ENCODE measurements around the gene ADSS2.

ADSS2 gene

GRCh38 chr1:244447552-244447951 is 4.2 kb downstream of the ADSS2 start:
- no peak overlapping the region for H3K27ac ChIP-seq
- no peak for DNase-seq (ENCODE audit: low read depth, low spot score)

DNA sequence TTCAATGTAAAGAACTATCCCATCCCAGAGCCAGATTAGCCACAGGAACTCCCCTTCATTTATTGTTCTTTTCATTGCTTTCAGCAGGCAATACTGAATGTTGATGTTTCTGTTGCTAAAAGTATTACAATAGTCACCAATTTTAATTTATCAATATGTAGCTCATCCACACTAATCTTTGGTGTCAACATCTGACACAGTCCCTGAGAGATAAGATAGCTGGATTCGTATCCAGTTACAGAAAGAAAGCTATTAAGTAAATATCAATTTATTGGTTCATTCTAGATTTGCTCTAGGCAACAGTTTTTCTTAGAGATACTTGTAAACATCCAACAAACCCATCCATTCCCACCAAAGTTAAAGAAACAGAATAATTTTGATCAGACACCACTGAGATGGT is 4.7 kb downstream of the ADSS2 start:
- no peak for DNase-seq (ENCODE audit: low read depth, low spot score)
- H3K27ac ChIP-seq = no peak overlapping the region

DNA sequence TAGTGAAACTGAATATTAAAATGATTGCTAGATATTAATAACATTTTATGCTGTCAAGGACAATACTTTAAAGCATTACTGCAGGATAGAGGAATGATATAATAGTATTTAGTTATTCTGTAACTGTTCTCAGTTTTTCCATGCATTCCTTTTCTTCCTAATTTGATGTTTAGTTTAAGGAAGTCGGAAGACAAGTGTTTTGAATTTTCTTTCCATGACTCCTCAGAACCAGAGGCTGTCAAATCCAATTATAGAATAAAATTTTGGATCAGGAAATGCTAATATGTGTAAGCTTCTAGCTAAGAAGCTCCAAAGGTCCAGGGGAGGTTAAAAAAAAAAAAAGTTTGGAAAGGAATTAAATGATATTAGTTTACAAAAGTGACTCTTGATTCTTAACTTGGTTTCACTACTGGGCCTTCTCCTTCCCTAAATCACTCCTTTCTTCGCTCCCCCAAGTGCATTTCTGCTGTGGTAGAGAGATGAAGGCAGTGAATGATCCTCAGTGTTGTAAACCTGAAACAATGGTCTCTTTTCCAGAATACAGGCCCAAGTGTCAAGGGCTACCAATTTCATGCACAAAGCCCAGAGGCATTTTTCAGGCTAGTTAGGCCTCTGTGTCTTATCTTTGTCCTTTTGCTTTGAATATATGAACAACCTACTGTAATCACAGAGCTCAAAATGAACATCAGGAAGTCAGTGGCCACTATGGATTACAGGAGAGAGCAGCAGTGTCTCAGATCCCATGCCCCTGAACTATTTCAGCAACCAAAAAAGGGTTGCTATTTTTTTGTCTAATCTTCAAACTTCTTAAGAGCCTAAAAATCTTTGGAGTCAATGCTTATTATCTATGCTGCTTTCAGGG is 6.2 kb downstream of the ADSS2 start:
- peak overlapping the region; percentile 0 for H3K27ac ChIP-seq
- DNase-seq (ENCODE audit: low read depth, low spot score) = no peak

GRCh38 chr1:244444854-244445253 is 6.9 kb downstream of the ADSS2 start:
- H3K27ac ChIP-seq = peak overlapping the region; percentile 0
- no peak for DNase-seq (ENCODE audit: low read depth, low spot score)

DNA sequence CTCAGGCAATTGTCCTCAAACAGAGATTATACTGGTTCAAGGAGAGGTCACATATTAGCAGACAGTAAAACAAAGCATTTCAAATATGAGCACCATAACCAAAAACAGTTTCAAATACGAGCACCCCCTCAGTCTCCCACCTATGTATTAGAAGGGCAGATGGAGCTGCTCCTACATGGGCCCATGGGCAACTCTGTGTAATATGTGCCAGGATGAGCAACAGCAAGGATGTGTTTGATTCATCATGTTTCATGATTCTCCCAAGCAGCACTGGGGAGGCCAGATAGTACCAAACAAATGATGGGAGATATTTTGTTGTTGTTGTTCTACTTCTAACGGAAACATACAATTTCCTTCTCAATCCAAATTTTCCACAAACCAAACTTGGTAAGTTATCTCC is 8.9 kb downstream of the ADSS2 start:
- DNase-seq (ENCODE audit: low read depth, low spot score) = no peak
- no peak overlapping the region for H3K27ac ChIP-seq

- no peak for DNase-seq (ENCODE audit: low read depth, low spot score)
- H3K27ac ChIP-seq = no peak overlapping the region
These were observed 12.2 kb downstream of the ADSS2 start for GRCh38 chr1:244439391-244440032.

GRCh38 chr1:244437086-244437468 is 14.6 kb downstream of the ADSS2 start:
- no peak for DNase-seq (ENCODE audit: low read depth, low spot score)
- H3K27ac ChIP-seq = peak overlapping the region; percentile 72

DNA sequence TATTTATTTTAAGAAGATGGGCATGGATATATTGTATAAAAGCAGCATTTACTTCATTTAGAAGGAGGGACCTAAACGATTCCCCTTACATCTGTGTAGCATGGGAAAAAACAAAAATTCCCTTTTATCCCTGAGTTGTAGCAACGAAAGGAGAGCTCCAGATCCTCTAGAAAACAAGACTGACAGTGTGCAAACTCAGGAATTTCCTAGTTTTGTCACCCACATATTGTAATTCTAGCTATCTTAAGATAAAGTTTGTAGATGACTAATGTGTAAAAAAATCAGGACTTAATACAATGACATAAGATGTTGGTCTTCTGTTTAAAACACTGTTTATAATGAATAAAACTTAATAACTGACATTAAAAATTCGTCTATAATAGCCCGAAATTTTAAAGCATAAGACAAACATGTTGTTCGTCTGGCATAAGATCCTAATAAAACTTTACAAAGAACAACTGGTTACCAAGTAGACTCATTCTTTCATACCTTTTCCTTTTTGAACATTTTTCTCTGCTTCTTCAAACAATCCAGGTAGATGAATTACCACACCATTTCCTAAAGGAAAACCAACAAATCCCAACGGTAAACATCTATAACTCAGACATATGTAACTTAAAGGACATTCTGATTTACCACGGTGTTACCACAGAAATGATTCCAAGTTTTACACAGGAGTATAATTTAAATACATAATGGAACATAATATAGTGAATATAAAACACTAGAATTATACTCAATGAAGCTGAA is 15.2 kb downstream of the ADSS2 start:
- DNase-seq (ENCODE audit: low read depth, low spot score) = no peak
- H3K27ac ChIP-seq = peak overlapping the region; percentile 72

- no peak for DNase-seq (ENCODE audit: low read depth, low spot score)
- peak overlapping the region; percentile 72 for H3K27ac ChIP-seq
These were observed 16.0 kb downstream of the ADSS2 start for GRCh38 chr1:244435562-244436205.

- H3K27ac ChIP-seq = no peak overlapping the region
- no peak for DNase-seq (ENCODE audit: low read depth, low spot score)
These were observed 20.5 kb downstream of the ADSS2 start for GRCh38 chr1:244431166-244431565.

DNA sequence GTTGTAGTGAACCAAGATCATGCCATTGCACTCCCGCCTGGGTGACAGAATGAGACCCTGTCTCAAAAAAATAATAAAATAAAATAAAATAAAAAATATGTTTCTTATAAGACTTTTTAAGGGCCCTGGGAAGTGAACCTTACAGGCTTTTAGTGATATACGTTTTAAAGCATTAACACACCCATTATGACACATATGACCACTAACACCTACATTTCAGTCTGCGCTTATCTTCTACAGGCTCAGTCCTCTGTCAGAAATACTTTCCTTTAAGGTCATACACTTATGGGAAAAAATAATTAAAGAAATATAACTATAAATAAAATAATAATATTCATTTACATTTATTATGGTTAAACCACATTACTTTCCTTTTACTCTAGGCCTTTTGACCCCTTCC is 21.9 kb downstream of the ADSS2 start:
- DNase-seq (ENCODE audit: low read depth, low spot score) = no peak
- no peak overlapping the region for H3K27ac ChIP-seq

GRCh38 chr1:244427647-244428046 is 24.1 kb downstream of the ADSS2 start:
- DNase-seq (ENCODE audit: low read depth, low spot score) = no peak
- no peak overlapping the region for H3K27ac ChIP-seq

GRCh38 chr1:244424649-244425334 is 26.9 kb downstream of the ADSS2 start:
- H3K27ac ChIP-seq = no peak overlapping the region
- DNase-seq (ENCODE audit: low read depth, low spot score) = no peak

DNA sequence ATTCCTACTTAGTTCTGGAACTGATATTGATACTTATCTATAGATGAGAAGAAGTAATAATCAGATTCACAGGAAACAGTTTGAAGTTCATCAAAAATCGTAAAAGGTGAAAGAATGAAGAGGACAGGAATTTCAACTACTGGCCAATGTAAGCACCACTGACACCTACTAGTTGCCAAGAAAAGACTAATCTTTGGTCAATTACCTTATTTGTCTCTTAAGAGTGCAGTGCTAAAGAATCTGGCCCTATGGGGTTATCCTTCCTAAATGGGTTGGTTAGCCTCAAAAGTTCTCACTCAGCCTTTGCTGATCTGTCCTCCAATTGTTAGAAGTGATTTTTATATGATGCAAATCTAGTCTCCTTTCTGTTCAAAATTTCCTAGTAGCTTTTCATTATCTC is 29.5 kb downstream of the ADSS2 start:
- no peak overlapping the region for H3K27ac ChIP-seq
- no peak for DNase-seq (ENCODE audit: low read depth, low spot score)

- DNase-seq (ENCODE audit: low read depth, low spot score) = no peak
- no peak overlapping the region for H3K27ac ChIP-seq
These were observed 32.7 kb downstream of the ADSS2 start for GRCh38 chr1:244419024-244419423.

- H3K27ac ChIP-seq = no peak overlapping the region
These were observed 37.2 kb downstream of the ADSS2 start for GRCh38 chr1:244414543-244414942.

GRCh38 chr1:244413736-244414135 is 38.0 kb downstream of the ADSS2 start:
- H3K27ac ChIP-seq = no peak overlapping the region
- DNase-seq (ENCODE audit: low read depth, low spot score) = no peak

More at GRCh38 chr1:244414543-244414942, 37.2 kb downstream of the ADSS2 start:
- peak; percentile 14 for DNase-seq (ENCODE audit: low read depth, low spot score)

GRCh38 chr1:244412176-244412575 is 39.5 kb downstream of the ADSS2 start:
- DNase-seq (ENCODE audit: low read depth, low spot score) = no peak
- H3K27ac ChIP-seq = no peak overlapping the region

DNA sequence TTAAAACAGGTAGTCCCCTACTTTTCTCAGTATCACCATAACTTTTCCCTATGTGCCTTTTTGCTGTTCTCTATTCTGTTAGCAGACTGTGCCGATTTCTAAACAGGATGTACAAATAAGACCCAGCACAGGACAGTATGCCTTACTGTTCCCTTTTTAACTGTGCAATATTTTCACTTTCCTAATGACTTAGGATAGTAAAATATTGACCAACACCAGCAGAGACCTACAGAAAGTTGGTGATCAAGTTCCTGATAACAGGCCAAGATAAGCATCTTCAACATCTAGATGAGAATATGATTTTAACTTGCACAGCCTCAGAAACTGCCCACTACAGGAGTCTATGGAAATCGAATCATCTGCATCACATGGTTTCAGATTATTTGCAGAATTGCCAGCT is 42.0 kb downstream of the ADSS2 start:
- DNase-seq (ENCODE audit: low read depth, low spot score) = no peak
- H3K27ac ChIP-seq = no peak overlapping the region

- no peak for DNase-seq (ENCODE audit: low read depth, low spot score)
- no peak overlapping the region for H3K27ac ChIP-seq
These were observed 45.4 kb downstream of the ADSS2 start for GRCh38 chr1:244406337-244406736.
